HG03457 (cell line): ENCODE measurements around the gene EFL1.
"Not testable (repeated sequence)": the region's sequence is repeated elsewhere in the genome, so short reads cannot be mapped to it uniquely, and the experiment has no call there.

ENCODE experiments used
- ATAC-seq: cut with Tn5 transposase; IDR thresholded peaks from one replicate; pipeline ENCODE4 v1.9.1; 2021; ENCODE audit warnings: moderate number of reproducible peaks; ENCODE audit not compliant: unreplicated experiment

Gene EFL1

GRCh38 chr15:82204575-82204974 is 58.0 kb downstream of the EFL1 start:
- not testable (repeated sequence) for ATAC-seq

- peak; percentile 68 for ATAC-seq
Observed at GRCh38 chr15:82197733-82198594, 64.6 kb downstream of the EFL1 start.

GRCh38 chr15:82196353-82196752 is 66.2 kb downstream of the EFL1 start:
- no peak for ATAC-seq

DNA sequence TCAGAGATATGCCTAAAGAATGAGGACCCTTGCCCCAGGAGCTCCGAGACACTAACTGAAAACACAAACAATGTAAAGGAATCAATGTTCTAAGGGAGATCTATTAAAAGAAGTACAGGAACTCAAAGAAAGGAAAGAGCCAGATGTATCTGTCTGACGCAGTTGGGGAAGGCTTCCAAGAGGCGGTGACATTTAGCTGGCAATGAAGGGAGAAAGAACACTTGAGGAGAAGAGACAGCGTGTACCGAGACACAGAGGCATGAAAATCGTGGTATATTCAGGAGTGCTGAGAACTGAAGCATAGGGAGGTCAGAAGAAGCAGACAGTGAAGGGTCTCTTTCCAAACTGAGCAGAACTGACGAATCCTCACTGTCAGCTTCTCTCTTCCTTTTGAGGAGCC is 66.7 kb downstream of the EFL1 start:
- not testable (repeated sequence) for ATAC-seq

GRCh38 chr15:82194488-82194887 is 68.0 kb downstream of the EFL1 start:
- not testable (repeated sequence) for ATAC-seq

DNA sequence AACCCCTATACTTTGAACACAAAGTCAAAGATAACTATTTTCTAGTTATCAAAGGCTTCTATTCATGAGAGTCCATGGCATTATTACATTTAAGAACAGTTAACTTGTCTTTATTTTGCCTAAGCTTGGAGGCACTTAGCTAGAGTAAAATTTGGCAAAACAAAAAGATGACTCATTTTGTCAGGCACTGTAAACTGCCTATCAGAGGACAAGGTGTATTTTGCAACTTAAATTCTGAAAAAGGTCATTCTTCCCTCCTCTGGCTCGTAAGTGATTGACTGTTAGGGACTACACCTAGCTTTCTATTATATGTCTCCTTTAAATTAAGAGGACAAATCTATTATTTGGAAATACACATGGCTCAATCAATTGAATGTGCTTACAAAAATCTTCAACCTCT is 69.1 kb downstream of the EFL1 start:
- not testable (repeated sequence) for ATAC-seq

- ATAC-seq = not testable (repeated sequence)
Observed at GRCh38 chr15:82192394-82192793, 70.1 kb downstream of the EFL1 start.

DNA sequence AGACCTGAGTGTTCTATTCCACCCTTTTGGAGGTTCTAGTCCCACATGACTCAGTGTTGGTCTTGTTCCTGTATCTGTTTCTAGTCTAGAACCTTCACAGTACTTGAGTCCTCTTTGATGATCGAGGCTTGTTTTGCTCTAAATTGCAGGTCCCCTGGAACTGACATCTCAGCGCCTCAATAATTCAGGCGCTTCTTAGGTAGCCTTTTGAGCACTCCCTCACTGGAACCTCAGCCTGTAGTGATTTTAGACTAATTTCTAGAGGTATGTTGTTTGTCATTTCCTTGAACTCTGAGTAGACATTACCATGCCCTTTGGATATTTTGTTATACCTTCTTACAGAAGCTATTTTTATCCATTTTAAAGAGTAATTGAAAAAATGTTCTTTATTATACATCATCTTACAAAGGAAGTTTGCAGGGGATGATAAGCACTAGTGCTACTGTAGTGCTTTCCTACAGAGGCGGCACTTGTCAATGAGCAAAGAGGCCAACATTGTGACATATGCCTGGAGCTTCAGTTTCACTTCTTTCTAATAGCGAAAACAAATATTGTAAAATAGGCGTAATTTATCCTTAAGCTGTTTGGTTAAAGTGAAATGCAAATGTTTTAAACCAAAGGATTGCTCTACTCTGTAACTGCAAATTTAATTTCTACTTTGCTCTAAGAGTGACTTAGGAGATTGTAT is 75.7 kb downstream of the EFL1 start:
- ATAC-seq = no peak

DNA sequence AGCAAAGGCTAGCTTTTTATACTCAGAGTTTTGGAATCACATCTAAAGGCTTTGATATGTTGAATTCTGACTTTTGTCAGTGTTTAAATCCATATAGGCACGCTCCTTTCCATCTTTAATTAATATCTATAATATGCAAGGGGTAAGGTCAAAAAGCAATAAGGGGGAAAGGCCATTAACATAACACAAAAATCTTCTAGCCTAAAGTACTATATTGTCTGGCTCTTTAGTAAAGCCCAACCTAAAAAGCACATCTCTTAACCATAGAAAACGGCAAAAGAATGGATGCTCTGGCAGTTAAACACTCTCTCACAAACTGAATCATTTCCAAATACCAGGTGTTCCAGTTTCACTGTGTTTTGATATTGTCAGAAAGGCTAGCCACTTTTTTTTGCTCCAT is 76.4 kb downstream of the EFL1 start:
- no peak for ATAC-seq

DNA sequence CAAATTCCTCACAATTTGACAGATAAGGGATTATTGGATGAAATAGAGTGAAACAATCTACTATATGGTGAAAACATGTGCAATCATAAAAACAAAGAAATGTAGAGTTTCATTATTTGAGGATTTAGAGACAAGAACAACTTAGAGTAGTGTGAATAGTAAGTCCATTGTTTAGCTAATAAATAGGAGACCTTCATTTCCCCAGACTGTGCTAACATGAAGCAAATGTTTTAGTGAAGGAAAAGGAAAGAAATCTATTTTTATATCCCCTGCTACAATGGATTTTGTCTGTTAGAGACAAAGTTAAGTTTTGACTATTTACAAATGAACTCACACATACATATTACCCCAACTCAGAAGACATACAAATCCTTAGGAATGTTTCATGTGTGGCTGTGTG is 77.8 kb downstream of the EFL1 start:
- ATAC-seq = no peak

DNA sequence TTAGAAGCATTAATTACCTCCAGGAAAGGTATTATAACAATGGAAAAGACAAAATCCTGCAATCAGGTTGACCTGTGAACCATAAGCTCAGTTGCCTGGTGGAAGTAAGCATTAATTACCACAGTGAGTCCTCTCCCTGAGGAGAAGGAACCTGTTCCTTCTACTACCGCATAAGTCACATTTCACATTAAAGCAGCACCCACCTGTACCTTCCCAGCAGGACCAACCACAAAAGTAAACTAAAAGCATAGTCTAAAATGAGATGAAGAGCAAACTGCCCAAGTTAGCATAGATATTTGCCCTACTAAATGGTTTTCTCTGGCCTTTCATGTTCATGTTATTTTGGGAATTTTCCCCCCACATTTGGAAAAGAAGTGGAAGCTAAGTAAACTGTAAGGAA is 78.2 kb downstream of the EFL1 start:
- ATAC-seq = no peak

DNA sequence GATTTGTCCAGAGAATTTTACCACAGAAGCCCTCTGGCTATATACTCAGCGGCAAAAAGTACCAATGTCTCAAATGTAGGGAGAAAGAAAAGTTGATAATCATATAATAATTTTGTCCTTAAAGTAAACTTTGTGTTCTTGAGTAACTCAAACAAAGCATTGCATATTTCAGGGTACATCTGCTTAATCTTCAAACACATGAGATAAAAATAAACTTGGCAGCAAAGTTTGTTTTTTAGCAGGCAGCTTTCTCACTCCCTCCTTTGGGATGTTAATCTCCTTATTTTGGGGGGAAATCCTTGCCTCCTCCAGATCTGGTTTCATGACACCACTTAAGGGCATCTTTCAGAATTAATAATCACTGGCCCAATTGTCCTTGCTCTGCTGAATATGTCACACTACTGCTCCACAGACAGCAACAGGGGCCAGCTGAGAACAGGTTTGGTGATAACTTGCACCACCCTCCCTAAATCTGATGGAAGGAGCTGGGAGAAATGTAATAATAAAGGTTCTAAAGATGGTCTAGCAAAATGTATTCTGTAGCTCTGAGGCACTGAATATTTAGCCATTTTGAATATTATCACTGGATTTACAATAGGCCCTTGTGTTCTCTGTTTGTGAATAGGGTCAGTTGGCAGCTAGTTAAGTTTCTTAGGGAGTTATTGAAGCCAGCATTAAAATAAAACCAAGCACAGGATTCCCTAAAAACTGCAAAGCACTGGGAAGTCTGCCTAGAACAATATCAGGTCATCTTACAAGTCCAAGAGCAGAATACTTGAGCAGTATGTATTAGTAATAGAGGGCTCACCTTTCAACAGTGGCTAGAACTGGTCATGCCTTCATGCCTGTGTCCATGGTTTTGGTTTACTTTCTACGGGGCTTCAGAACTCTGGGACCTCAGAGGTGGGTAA is 79.2 kb downstream of the EFL1 start:
- ATAC-seq = no peak

DNA sequence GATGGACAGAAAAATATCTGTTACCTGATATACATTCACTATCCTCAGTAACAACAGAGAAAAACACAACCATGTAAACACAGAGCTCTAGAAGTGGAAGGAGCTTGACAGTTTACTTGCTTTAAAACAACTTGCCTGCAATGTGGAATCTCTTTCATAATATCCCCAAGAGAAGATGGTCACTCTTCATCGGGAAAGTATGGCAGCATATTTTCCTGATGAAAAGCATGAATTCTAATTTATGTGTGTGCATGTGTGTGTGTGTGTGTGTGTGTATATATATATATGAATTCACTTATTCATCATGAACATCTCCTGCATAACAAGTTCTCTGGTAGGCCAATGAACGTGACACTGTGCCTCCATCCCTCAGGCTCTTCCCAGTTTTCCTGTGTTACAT is 81.2 kb downstream of the EFL1 start:
- no peak for ATAC-seq

- no peak for ATAC-seq
Observed at GRCh38 chr15:82178061-82178460, 84.5 kb downstream of the EFL1 start.

DNA sequence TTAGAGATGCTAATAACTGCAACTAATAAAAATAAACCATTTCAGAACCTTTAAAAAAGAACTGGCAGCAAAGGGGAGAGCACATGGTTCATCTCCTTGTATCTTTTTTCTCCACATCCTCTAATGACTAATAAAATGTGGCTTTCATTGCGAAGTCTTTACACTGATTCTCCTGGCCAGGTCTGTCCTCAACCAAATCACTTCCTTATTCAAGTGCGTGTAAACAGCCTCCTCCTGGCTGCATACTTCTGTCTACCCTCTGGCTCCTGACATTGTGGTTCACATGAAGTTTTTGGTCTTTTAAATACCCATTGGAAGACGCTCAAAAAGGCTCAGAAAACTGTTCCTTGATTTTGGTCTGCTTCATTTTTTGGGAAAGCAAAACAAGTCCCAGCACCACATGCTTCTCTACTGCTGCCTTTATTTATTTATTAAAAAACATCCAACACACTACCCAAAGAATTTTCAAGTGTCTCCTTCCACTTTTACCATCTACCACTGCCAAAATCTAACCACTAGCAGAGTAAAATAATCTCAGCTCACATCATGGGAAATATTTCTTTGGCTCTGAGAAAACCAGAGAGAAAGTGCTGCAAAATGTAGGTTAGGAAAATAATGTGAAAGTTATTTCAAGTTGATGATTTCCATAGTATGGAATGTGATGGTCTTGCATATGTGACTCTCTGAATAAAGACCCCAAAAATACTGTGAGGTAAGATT is 85.1 kb downstream of the EFL1 start:
- no peak for ATAC-seq

DNA sequence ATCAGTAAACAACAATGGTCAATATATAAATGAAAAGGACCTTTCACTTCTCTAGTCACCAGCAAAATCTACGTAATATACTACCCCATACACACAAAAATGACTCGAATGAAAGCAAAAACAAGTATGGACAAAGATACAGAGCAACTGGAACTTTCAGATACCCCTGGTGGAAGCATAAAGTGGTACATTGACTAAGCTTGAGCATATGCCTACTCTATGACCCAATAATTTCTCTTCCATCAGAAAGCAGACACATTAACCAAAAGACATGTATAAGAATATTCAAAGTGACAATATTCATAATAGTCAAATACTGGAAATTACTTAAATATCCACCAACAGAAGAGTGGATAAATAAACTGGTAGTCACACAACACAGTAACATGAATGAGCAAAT is 86.0 kb downstream of the EFL1 start:
- ATAC-seq = no peak

- no peak for ATAC-seq
Observed at GRCh38 chr15:82174471-82175235, 87.9 kb downstream of the EFL1 start.

GRCh38 chr15:82173108-82173507 is 89.4 kb downstream of the EFL1 start:
- ATAC-seq = no peak

DNA sequence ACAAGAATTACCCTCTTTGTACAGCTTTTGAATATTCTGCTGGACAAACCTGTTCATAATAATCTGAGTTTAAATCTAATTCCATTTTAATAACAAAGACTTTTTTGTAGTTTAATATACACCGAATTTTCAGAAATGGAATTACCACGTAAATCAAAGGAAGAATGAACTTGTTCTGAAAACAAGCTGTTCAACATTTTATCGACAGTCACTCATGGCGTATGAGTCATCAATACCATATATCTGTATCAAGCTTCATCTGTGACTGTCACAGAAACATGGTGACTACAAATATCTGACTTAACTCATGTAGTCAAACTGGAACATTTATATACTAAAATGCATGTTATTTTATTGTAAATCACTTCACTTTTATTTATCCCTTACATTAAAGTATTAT is 90.0 kb downstream of the EFL1 start:
- ATAC-seq = no peak

DNA sequence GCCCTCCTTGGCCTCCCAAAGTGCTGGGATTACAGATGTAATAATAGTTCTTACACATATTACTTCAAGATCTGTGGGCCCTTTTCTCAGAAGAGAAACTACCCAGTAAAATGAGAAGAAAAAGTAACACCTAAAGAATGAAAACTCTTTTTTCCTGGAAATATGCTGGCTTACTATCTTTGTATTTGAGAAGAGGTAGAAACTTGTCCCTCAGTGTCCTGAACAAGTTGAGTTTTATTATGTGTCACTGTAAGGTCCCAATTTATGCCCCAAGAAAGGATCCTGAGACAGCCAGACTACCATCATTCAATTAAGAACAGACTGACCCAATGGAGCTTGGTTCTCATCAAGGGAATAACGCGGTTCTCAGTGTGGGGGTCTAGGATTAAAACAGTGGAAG is 93.8 kb downstream of the EFL1 start:
- no peak for ATAC-seq
